ENCODE results near the gene DIPK1C.

DNA sequence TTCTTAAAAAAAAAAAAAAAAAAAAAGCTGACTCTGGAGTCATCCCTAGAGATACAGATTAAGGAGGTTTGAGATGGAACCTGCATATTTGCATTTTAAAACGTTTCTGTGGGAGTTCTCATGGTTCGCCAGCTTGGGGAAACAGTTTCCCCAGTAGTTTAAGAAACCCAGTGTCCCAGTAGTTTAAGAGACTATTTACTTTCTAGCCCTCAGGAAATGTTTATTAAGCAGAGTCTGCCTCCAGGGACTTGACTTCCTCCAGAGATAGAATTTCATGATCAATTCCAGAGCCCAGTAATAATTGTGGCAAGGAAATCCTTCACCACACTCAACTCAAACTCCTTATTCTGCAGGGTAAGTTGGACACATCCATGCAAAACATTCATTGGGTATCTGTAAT lies 39.1 kb downstream of the DIPK1C start:
- TF ChIP-seq, protein P1, sequence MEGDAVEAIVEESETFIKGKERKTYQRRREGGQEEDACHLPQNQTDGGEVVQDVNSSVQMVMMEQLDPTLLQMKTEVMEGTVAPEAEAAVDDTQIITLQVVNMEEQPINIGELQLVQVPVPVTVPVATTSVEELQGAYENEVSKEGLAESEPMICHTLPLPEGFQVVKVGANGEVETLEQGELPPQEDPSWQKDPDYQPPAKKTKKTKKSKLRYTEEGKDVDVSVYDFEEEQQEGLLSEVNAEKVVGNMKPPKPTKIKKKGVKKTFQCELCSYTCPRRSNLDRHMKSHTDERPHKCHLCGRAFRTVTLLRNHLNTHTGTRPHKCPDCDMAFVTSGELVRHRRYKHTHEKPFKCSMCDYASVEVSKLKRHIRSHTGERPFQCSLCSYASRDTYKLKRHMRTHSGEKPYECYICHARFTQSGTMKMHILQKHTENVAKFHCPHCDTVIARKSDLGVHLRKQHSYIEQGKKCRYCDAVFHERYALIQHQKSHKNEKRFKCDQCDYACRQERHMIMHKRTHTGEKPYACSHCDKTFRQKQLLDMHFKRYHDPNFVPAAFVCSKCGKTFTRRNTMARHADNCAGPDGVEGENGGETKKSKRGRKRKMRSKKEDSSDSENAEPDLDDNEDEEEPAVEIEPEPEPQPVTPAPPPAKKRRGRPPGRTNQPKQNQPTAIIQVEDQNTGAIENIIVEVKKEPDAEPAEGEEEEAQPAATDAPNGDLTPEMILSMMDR (IDR thresholded peaks at IDR 0.05), result no peak
- no peak for TF ChIP-seq EP300 (IDR thresholded peaks at IDR 0.05)
- TF ChIP-seq POLR2A (IDR thresholded peaks at IDR 0.05), result no peak

Measured in tibial nerve (tissue), 4 donors.